RPMI7951 (cell line): ENCODE data around the gene PRKG1. TPM values are rescaled to one million over a fixed set of nuclear protein-coding genes. Genes with fewer than 3 reads are reported as not detected.
"Not testable (repeated sequence)": the region's sequence is repeated elsewhere in the genome, so short reads cannot be mapped to it uniquely, and the experiment has no call there.

Source experiments
- DNase-seq: peaks from one replicate; pipeline ENCODE4 v3.0.0-alpha.2; 2012; ENCODE audit warnings: low read depth
- total RNA-seq: library from RNA; depleted of rRNA; stranded (reverse); fragments of >200 nt; shearing (Covaris generic); gene quantifications from 2 replicates; pipeline ENCODE4 v1.2.3, GENCODE V29; 2014

Gene PRKG1
- total RNA-seq, 1 experiment from 2014 or later = 0.12 TPM

DNA sequence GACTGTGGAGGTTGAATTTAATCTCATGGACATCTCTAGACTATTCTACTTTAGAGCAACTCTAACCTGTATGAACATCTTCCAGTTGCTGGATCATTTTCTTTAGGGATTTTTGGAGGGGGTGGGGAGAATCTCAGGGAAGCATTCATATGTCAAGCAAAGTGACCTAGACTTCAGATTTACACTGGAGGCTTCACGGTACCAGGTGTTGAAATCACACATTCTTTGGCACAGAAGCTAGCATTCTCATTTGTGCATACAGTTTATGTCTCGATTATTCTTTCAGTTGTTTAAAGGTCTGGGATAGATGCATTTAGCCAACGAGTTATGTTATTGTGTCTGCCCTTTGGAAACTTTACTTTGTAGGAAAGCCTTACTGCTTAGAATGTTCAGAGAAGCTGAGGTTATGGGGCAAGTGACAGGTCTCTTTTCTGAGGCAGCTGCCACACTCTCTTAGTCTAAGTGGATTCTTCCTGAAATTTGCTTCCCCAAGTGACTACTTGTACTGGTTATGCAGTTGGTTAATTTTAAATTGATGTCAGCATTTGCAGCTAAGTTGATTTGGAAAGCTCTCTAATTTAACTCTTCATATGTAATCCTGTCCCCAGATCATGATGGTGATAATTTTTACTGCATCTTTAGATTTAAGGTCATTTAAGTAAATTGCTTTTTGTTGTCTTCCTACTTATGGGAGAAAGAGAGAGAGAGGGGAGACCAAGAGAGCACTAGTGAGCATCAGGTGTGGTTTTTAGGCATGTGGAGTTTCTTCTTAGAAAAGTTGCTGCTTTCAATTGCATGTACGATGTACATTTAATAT lies 153.8 kb downstream of the PRKG1 start:
- no peak for DNase-seq

DNA sequence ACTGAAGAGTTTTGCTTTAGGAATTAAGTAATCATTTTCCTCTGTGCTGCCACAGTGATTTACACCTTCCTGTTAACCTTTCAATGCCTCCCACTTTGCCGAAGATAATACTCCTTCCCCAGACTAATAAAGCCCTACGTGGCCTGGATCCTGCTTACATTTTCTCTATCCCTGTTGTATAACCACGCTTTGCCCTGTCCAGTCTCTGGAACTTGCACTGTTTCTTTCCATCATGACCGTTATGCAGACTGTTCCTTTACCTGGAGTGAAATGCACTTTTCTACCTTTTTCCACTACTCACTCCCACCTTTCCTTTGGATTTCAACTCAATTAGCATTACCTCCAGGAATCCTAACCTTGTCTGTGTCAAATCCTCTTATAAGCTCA lies 154.4 kb downstream of the PRKG1 start:
- no peak for DNase-seq

DNA sequence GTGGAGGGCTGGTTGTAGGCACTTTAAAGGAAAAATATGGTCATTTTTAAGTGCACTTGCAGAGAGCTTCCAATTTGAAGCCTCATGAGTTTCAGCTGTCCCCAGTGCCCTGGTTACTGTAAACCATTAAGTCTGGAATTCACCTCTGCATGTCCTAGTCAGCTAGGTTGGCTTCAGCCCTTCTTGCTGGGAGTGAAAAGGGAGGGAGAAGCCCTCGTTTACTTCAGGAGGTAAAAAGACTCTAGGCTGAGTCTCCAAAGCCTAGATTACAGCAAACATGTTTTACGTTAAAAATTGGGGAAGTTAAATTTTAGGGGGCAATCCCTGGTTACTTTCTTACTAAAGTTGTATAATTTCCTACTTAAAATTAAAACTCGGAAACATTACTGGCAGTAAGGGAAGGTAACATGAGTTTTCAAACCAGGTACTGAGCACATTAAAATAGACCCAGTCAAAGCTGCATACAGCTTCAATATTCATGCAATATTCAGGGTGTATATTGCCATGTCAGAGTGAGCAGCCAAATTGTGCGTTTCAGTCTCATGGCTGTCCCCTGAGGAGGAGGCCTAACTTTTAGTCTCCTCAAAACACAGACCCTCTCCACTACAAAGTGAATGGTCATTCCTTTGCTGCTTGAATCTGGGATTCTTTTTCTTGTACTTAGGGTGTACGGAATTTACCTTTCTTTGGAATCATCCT lies 156.7 kb downstream of the PRKG1 start:
- DNase-seq = no peak

DNA sequence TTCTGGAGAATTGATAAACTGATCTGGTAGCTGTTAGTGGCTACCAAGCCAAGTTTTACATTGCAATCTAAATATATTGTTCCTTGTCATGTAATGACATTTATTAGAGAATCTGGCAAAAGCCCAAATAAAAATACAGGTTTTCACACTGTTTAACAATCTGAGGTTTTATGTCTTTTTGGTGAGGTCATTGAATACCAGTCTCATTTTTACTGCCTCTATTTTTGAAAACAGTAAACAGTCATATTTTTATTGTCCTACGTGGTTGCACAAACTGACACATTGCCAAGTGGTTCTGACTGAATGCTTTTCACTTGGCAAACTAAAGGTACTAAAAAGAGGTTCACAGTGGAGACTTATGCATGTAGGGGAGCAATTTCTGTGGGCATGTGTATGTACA lies 157.5 kb downstream of the PRKG1 start:
- DNase-seq = no peak

DNA sequence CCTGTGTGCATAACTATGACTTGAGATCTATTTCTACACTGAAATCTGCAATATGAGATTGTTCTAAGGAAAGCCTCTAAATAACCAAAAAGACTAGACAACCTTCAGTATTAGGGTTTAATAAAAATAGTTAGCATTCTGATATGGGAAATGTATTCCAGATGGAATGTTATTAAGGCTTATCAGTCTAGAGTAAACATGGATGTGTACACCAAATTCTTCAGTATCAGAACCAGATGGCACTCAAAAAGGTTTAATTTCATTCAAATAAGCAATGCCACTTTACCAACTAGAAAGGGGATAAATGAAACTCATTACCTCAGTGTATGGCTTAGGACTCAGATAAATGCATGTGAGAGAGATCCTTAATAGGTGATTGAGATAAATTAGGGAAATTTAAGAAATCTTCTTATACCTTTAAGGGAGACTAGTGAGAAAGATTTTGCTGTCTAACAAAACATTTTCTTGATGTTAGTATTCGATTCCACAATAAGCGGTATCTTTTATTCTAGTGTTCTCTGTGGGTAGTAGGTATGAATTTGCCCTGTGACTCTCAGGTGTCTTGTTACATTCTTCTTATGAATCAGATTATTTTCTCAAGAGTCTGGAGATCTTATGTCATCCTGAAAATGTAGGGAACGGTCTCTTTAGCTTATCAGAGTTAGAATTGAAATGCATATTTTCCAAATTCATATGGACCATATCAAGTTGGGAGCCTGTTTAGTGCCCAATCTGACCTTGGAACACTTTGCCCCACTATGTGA lies 159.2 kb downstream of the PRKG1 start:
- no peak for DNase-seq

DNA sequence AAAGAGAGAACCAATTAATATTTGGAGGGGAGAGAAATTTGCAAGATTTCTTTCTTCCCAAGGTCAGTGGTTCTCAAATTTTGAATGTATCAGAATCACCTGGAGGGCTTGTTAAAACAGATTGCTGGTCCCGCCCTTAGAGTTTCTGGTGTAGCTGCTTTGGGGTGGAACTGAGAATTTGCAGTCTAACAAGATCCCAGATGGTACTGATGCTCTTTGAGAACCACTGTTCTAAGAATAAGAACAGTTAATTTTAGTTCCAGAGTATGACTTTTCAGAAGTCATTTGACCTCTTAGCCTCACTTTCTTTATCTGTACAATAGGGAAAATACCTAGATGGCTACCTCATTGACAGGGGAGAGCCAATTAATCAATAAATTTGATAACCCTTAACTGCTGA lies 161.6 kb downstream of the PRKG1 start:
- DNase-seq = no peak

DNA sequence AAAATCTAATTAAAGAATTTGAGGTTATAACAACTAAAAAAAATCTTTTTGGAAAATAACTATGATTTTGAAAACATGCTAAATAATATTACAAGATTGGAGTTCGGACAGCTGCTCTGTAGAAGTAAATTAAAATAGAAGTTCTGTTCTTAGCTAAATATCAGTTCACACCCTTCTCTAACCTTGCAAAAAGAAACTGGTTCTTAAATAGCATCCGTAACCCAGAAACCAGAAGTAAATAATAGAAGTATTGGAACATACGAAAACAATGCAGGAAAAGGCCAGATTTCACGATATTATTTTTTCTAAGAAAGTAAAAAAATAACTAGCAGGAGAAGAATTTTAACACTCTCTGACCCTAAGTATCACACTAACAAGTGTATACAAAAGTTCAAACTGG lies 164.7 kb downstream of the PRKG1 start:
- no peak for DNase-seq

DNA sequence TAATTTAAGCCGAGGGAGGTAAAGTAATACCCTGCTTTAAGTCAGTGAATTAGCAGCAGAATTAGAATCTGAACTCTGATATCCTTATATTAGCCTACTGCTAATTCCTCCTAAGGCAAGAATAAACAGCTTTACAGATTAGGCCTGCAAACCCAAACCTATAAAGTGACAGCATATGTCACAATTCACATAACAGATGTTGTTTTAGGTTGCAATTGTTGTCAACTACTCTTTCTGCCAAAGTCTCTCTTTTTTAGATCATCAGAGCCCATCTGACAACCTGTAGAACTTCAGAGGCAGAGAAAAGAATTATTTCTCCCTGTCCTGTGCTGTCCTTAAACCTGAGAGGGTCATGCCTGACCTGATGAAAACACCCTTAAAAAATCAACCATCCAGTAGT lies 167.2 kb downstream of the PRKG1 start:
- DNase-seq = no peak

DNA sequence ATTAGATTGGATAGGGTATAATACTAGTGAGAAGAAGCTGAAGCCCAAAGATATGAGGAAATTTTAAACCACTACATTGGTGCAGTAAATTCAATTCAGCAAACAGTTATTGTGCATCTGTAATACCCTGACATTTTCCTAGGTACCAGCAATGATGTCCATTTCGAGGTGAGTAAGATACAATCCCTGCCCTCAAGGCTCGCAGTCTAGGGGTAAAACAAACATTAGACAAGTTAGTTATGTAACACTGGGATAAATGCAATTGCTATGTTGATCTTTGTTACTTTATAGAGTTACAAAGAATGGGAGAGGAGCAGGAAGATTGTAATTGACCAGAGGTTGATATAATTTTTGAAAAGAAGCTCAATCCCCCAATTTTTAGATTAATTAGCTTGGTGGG lies 168.1 kb downstream of the PRKG1 start:
- no peak for DNase-seq

DNA sequence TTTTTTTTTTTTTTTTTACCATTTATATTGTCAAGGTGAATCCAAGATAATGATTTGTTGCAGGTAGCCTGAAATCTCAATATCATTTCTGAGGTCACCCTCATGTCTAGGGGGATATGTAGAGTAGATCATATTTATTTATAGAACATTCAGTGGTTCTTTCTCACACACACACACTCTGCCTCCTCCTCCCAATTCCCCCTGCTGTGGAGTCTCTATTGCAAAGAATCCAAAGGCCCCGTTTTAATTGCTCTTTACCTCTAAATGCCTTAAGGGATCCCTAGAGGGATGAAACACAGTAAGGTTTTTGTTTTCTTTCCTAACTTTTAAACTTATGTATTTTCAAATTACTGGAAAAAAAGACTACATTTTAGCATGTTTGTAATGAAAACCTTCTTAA lies 170.0 kb downstream of the PRKG1 start:
- no peak for DNase-seq

DNA sequence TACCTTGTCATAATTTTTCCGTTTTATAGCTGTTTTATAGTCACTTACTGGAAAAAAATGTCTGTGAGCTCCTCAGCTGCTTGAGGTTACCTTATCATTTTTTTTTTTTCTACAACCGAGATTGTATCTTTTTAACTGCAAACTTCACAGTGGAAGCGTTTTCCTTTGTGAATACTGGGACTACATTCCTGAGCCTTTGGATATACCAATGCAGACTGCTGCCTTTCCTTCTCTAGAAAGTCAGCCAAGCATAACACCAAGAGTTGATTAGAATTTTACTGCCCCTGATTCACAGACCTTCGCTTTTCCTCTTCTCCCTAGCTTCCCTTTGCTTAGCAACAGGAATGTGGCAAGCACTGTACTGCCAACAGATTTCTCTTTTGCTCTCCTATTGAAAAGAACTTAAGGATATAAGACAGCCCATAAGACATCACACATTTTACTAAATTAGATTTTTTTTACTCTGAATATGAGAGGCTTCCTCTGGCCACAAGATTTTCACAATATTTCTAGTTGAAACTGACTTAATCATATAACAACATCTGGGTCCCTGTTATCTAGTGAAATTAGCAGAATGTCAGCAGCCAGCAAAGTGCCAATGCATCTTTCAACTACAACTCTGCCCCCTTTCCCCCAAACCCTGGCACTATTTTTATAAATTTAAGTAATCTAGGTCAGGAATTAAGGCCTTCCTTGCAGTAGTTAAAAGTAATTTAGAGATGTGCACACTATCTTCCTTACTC lies 170.6 kb downstream of the PRKG1 start:
- no peak for DNase-seq

DNA sequence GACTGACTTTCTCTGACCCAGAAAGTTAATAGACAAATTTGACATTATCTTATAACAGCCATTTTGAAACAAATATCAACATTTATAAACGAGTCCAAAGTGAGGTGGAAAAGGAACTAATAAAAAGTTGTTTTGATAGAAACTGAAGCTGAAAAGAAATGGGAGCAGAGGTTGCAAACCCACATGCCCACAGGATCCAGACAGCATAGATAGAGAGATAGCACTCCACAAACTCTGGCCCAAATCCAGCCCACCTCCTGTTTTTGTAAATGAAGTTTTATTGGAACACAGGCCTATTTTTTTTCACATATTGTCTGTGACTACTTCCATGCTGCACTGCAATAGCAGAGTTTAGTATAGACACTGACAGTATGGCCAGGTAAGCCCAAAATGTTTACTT lies 171.9 kb downstream of the PRKG1 start:
- DNase-seq = no peak

DNA sequence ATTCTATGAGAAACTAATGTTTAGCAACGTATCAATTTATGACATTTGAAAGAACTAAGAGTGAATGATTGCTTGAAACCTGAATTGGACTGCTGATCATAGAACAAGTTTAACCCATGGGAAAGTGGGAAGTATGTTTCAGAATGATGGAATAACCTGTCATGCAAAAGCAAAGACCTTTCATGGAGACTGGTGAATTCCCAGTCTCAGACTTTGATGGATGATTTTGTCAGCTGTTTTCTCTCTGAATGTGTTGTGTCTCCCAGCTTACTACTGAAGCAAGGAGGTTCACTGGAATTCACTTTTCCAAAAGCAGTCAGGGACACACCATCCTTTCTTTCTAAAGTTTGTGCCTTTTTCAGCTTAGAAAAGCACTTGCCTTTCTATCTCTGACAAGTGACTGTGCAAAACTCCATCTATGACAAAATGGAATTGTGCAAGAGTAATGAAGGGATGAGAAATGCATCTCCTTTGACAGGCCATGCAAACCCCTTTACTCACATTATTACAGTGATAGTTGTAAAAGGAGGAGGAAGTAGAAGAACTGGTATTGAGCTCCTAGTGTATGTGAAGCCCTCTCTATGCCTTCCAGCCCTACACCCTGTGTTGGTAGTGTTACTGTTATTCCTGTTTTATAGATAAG lies 176.1 kb downstream of the PRKG1 start:
- DNase-seq = no peak

DNA sequence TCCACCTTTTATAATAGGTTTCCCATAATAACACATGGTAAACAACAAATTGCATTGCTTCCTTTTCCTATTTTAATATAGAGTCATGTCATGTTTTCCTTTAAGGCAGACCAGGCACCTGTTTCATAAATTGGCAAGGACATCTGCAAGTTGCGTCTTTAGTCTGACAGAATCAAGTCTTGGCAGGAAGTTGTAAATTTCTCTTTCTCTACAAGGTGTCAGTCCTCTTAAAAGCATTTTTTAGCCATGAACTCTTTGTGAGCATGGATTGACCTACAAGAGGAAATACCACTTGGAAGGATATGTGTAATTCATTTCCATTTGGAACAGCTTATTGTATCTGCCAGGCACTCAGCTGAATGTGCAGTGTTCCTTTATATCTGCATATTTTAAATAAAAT lies 176.8 kb downstream of the PRKG1 start:
- no peak for DNase-seq

DNA sequence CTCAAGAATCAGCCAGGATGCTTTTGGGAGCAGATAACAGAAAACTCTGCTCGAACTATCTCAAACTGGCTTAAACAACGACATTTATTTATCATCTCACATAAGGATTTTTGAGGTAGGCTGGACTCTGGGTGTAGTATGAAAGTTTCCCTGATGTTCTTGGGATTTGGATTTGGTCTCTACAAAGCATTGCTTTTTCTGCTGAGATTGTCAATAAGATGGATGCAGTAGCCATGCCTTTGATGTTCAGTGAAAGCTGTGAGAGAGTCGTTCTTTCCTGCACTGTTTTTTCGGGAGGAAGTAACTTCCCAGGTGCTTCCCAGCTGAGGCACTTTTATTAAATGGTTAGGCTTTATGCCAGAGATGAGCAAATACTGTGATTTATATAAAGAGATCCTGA lies 181.1 kb downstream of the PRKG1 start:
- DNase-seq = no peak

DNA sequence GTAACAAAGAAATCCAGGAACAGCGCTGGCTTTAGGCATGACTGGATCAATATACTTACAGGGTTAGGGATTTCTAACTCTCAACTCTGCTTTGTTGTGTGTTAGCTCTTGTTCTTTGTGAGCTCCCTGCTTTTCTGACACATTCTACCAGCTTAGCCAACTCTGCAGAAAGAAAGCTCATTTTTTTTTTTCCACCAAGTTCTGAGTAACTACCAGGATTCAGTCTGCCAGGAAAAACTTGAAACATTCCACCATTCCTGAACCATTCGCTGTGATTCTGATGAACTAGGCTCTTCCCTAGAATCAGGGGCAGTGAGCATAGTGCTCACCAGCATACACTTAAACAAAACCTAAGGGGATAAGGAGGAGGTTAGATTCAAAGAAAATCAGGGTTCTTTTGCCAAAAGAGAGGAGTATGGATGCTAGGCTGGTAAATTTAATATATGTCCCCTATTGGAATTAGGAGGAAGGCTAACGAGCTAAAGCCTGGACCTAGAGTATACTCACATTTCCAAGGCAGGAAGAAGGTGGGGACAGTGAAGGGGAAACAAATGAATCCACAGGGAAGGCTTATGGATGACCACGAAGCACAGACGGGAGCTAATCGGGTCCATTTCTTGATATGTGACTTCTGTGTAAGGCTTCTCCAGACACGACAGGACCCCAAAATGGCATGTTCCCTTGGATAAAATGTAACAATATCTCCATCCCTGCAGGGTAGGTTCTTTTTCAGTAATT lies 183.4 kb downstream of the PRKG1 start:
- no peak for DNase-seq

DNA sequence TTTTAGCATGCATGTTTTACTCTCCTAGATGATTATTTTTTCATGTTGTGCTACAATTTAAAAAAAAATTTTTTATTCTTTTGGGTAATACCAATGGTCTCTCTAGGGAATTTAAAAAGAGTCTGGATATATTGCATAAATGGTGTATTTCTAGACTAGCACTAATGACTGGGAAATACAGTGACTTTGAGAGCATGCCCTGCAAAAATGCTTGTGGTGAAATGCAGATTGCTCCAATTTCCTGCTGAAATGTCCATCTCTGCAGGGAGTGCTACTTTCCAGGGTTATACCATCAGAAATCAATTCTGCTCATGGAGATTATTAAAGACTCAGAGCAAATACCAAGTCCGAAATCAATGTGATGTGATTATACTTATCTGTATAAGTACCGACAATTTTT lies 186.1 kb downstream of the PRKG1 start:
- no peak for DNase-seq

DNA sequence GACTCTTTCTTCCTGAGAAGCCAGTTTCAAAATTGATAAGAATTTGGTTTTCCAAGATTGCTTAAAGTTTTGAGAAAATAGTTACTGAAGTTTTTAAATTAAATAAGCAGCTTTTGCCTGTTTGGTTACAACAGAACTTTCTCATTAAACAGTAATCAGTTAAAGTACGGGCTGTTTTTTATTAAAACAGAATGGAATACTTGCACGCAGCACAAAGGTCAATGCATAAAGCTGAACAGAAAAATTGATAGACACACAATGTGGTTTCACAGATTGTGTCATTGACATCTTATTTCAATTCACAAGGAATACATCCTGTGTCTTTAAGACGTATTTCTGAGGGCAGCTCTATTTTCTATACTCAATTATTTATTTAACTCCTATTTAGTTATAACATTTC lies 192.2 kb downstream of the PRKG1 start:
- DNase-seq = no peak

DNA sequence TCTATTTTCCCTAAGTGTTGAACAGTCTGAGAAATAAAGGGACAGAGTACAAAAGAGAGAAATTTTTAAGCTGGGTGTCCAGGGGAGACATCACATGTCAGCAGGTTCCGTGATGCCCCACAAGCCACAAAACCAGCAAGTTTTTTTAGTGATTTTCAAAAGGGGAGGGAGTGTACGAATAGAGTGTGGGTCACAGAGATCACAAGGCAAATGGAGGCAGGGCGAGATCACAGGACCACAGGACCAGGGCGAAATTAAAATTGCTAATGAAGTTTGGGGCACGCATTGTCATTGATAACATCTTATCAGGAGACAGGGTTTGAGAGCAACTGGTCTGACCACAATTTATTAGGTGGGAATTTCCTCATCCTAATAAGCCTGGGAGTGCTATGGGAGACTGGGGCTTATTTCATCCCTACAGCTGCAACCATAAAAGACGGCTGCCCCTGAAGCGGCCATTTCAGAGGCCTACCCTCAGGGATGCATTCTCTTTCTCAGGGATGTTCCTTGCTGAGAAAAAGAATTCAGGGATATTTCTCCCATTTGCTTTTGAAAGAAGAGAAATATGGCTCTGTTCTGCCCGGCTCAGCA lies 193.8 kb downstream of the PRKG1 start:
- not testable (repeated sequence) for DNase-seq

DNA sequence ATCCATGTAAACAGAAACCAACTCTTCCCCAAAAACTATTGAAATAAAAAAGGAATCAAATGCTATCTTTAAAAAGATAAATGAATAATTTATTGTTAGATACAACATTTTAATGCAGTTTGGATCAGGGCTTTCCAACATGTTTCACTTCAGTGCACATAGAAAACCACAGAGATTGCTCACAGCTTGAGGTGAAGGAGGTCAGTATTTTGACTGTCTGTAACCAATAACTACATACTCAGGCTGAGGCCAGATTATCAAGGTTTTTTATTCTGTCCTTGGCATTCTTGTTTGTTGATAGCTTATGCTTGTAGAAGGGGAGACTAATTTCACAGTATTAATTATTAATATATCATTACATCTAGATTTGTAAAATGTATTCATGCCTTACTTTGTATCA lies 195.5 kb downstream of the PRKG1 start:
- no peak for DNase-seq
